OCI-LY1 (cell line): Measurements from ENCODE around the gene EDC3.

ENCODE experiments used
- H2AFZ ChIP-seq: fragments of 200-600 bp; sonication (generic), shearing (Covaris generic); 2 replicates; pipeline ENCODE4 v1.6.0; 2014; ENCODE audit warnings: antibody characterized with exemption, mild to moderate bottlenecking, low read length
- H3F3A ChIP-seq: fragments of 200-600 bp; sonication (generic), shearing (Covaris generic); 2 replicates; pipeline ENCODE4 v1.6.0; 2014; ENCODE audit warnings: mild to moderate bottlenecking, antibody characterized with exemption, low read length, moderate library complexity; ENCODE audit not compliant: insufficient read depth
- H3K27ac ChIP-seq: fragments of 200-600 bp; sonication (generic); 2 replicates; pipeline ENCODE4 v1.5.1; 2014; ENCODE audit warnings: low read length, mixed run types, mild to moderate bottlenecking, low read depth; ENCODE audit not compliant: poor library complexity, severe bottlenecking
- H3K27me3 ChIP-seq: fragments of 200-600 bp; sonication (generic); 2 replicates; pipeline ENCODE4 v1.6.0; 2014; ENCODE audit warnings: antibody characterized with exemption, mild to moderate bottlenecking, low read length, moderate library complexity; ENCODE audit not compliant: insufficient read depth
- H3K36me3 ChIP-seq: fragments of 200-600 bp; sonication (generic); 2 replicates; pipeline ENCODE4 v1.6.1; 2014; ENCODE audit warnings: mild to moderate bottlenecking, antibody characterized with exemption, low read length, moderate library complexity, mixed read lengths; ENCODE audit not compliant: insufficient read depth
- H3K4me1 ChIP-seq: fragments of 200-600 bp; sonication (generic); 2 replicates; pipeline ENCODE4 v1.5.1; 2014; ENCODE audit warnings: mild to moderate bottlenecking, low read length, moderate library complexity; ENCODE audit not compliant: insufficient read depth, severe bottlenecking
- H3K4me2 ChIP-seq: fragments of 200-600 bp; sonication (generic), shearing (Covaris generic); 2 replicates; pipeline ENCODE4 v1.6.1; 2014; ENCODE audit warnings: low read length
- H3K4me3 ChIP-seq: fragments of 200-600 bp; sonication (generic); 2 replicates; pipeline ENCODE4 v1.5.1; 2014; ENCODE audit warnings: low read length, low read depth, mild to moderate bottlenecking, mixed read lengths; ENCODE audit not compliant: poor library complexity, severe bottlenecking
- H3K79me2 ChIP-seq: fragments of 200-600 bp; shearing (Covaris generic); 2 replicates; pipeline ENCODE4 v1.6.1; 2016; ENCODE audit warnings: mixed run types, low read length, mixed read lengths; ENCODE audit not compliant: insufficient read depth
- H3K9ac ChIP-seq: fragments of 200-600 bp; sonication (generic), shearing (Covaris generic); 2 replicates; pipeline ENCODE4 v1.6.1; 2014; ENCODE audit warnings: mild to moderate bottlenecking, low read length, mixed read lengths
- H3K9me2 ChIP-seq: fragments of 200-600 bp; sonication (generic), shearing (Covaris generic); 2 replicates; pipeline ENCODE4 v1.6.1; 2014; ENCODE audit warnings: low read depth, mild to moderate bottlenecking, low read length, mixed read lengths
- H3K9me3 ChIP-seq: fragments of 200-600 bp; shearing (Covaris generic); 2 replicates; pipeline ENCODE4 v1.6.1; 2014; ENCODE audit warnings: low read length, mixed read lengths
- H4K20me1 ChIP-seq: fragments of 200-600 bp; sonication (generic), shearing (Covaris generic); 2 replicates; pipeline ENCODE4 v1.6.0; 2016; ENCODE audit warnings: mild to moderate bottlenecking, low read length; ENCODE audit not compliant: insufficient read depth
- EZH2 ChIP-seq: fragments of 200-600 bp; sonication (generic), shearing (Covaris generic); IDR thresholded peaks from 2 replicates; pipeline ENCODE4 v1.8.0; 2017; ENCODE audit warnings: borderline replicate concordance, mixed run types, mild to moderate bottlenecking, antibody characterized with exemption, low read length, moderate library complexity, mixed read lengths
- TF ChIP-seq, protein P1 (sequence below): fragments of 200-600 bp; sonication (generic), shearing (Covaris generic); IDR thresholded peaks from 2 replicates; pipeline ENCODE4 v1.5.1; 2017; ENCODE audit warnings: mild to moderate bottlenecking, antibody characterized with exemption, low read length, moderate library complexity, mixed read lengths

EDC3 gene

DNA sequence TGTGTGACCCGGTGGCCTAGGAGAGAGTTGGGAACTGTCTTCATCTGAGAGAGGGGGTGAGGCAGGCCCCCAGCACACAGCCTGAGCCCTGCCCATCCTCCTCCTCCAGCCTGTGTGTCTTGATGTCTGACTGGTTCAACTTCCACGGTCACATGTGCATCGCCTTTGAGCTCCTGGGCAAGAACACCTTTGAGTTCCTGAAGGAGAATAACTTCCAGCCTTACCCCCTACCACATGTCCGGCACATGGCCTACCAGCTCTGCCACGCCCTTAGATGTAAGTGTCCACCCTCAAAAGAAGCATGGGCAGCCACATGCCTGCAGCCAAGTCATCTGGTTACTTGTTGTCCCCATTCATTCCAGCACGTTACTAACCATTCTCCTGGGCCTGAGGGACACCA lies 70.1 kb downstream of the EDC3 start:
- Histone ChIP-seq H3K36me3 (peaks cover 96% of the 10 kb centered on the region), H3K27ac (peak overlapping the region; percentile 91), H3K79me2 (no peaks in the 10 kb centered on the region), H4K20me1 (no peaks in the 10 kb centered on the region), H3K9me3 (no peaks in the 10 kb centered on the region), H3K27me3 (no peaks in the 10 kb centered on the region), H2AFZ (no peak overlapping the region), H3K4me1 (peaks cover 30% of the 10 kb centered on the region), H3K4me2 (no peak overlapping the region), H3F3A (no peaks in the 10 kb centered on the region), H3K9me2 (no peaks in the 10 kb centered on the region), H3K4me3 (no peak overlapping the region), H3K9ac (no peak overlapping the region)
- no peak for TF ChIP-seq EZH2
- TF ChIP-seq, protein P1, sequence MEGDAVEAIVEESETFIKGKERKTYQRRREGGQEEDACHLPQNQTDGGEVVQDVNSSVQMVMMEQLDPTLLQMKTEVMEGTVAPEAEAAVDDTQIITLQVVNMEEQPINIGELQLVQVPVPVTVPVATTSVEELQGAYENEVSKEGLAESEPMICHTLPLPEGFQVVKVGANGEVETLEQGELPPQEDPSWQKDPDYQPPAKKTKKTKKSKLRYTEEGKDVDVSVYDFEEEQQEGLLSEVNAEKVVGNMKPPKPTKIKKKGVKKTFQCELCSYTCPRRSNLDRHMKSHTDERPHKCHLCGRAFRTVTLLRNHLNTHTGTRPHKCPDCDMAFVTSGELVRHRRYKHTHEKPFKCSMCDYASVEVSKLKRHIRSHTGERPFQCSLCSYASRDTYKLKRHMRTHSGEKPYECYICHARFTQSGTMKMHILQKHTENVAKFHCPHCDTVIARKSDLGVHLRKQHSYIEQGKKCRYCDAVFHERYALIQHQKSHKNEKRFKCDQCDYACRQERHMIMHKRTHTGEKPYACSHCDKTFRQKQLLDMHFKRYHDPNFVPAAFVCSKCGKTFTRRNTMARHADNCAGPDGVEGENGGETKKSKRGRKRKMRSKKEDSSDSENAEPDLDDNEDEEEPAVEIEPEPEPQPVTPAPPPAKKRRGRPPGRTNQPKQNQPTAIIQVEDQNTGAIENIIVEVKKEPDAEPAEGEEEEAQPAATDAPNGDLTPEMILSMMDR = no peak

DNA sequence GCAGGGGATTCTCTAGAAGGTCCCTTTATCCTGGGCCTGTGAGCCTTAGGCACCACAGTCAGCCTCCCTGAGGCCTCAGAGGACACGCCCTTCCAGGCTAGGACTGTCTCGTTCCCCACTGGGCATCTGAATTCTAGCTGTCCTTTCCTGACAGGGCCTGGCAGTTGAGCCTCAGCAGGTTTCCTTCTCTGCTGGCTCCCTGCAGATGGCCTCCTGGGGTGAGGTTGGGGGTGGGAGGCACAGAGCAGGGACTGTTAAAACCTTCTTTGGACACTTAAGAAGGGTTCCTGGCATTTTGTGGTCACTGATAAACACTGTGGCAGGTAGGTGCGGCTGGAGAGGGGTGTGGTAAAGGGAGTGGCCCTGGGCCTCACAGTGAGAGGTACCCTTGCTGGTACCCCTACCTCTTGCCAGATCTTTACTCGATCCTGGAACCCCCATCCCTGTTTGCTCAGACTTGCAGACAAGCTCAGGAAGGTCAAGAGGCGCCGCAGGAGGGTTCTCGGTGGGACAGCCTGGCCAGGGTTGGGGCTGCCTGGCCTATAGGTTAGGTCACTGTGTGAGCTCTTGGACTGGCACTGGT lies 71.7 kb downstream of the EDC3 start:
- Histone ChIP-seq H2AFZ (no peak overlapping the region), H4K20me1 (no peaks in the 10 kb centered on the region), H3K36me3 (peaks cover 97% of the 10 kb centered on the region), H3K27ac (no peak overlapping the region), H3F3A (no peaks in the 10 kb centered on the region), H3K4me2 (no peak overlapping the region), H3K9ac (no peak overlapping the region), H3K9me3 (no peaks in the 10 kb centered on the region), H3K79me2 (no peaks in the 10 kb centered on the region), H3K9me2 (no peaks in the 10 kb centered on the region), H3K4me1 (peaks cover 30% of the 10 kb centered on the region), H3K4me3 (no peak overlapping the region), H3K27me3 (no peaks in the 10 kb centered on the region)
- TF ChIP-seq, protein P1 = no peak
- TF ChIP-seq EZH2 = no peak

DNA sequence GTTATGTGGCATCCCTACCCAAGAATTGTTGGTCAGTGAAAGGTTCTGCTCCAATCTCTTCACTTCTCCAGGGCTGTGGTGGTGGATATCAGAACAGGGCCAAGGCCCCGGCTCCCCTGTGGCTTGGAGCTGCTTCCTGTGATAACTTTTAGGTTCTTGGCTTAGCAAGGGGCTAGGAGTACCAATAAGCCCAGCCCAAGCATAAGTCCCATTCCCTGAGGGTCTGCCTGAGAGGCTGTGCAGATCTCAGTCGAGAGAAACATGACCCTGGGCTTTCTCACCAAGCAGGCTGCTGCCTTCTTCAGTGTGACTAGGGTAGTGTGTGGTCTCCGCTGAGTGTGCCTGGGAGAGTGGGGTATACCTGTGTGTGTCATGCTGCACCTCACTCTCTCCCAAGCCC lies 73.1 kb downstream of the EDC3 start:
- peaks cover 83% of the 10 kb centered on the region for H3K36me3 ChIP-seq
- peaks cover 11% of the 10 kb centered on the region for H3K79me2 ChIP-seq
- TF ChIP-seq, protein P1 = no peak
- no peak for TF ChIP-seq EZH2

More for the DNA sequence above, 73.1 kb downstream of the EDC3 start:
- Histone ChIP-seq H3K27me3 (no peaks in the 10 kb centered on the region), H3K4me1 (peaks cover 31% of the 10 kb centered on the region), H3K4me2 (no peak overlapping the region), H2AFZ (no peak overlapping the region), H3K9me2 (no peaks in the 10 kb centered on the region), H3K27ac (no peak overlapping the region), H3F3A (no peaks in the 10 kb centered on the region), H3K9me3 (no peaks in the 10 kb centered on the region), H3K4me3 (no peak overlapping the region), H4K20me1 (no peaks in the 10 kb centered on the region), H3K9ac (no peak overlapping the region)
